GM19467 (cell line): ENCODE data around the gene CNIH2.
"Not testable (repeated sequence)": the region's sequence is repeated elsewhere in the genome, so short reads cannot be mapped to it uniquely, and the experiment has no call there.

Source experiments
- ATAC-seq: cut with Tn5 transposase; IDR thresholded peaks from one replicate; pipeline ENCODE4 v1.9.1; 2021; ENCODE audit warnings: mild to moderate bottlenecking, moderate library complexity; ENCODE audit not compliant: unreplicated experiment

The CNIH2 gene

GRCh38 chr11:66289548-66290329, 11.8 kb downstream of the CNIH2 start:
- peak; percentile 30 for ATAC-seq

GRCh38 chr11:66290330-66290621, 12.3 kb downstream of the CNIH2 start:
- no peak for ATAC-seq

GRCh38 chr11:66291303-66291705, 13.3 kb downstream of the CNIH2 start:
- no peak for ATAC-seq

- no peak for ATAC-seq
These were observed 13.9 kb downstream of the CNIH2 start, which contains the start of gene TMEM151A for GRCh38 chr11:66291706-66292542. TSS of gene TMEM151A (plus strand) at chr11:66291894. CDS start at chr11:66292014, 120 bp downstream.

- no peak for ATAC-seq
These were observed 14.8 kb downstream of the CNIH2 start for GRCh38 chr11:66292543-66293332.

- ATAC-seq = no peak
These were observed 15.4 kb downstream of the CNIH2 start for GRCh38 chr11:66293352-66293751.

- no peak for ATAC-seq
These were observed 16.0 kb downstream of the CNIH2 start for GRCh38 chr11:66293777-66294625.

GRCh38 chr11:66294626-66295620, 16.9 kb downstream of the CNIH2 start:
- no peak for ATAC-seq

- ATAC-seq = no peak
These were observed 19.6 kb downstream of the CNIH2 start for GRCh38 chr11:66297610-66298009.

- no peak for ATAC-seq
These were observed 21.2 kb downstream of the CNIH2 start for GRCh38 chr11:66299186-66299585.

- no peak for ATAC-seq
These were observed 24.7 kb downstream of the CNIH2 start for GRCh38 chr11:66302656-66303055.

- no peak for ATAC-seq
These were observed 31.5 kb downstream of the CNIH2 start for GRCh38 chr11:66309475-66309874.

GRCh38 chr11:66310324-66310723, 32.3 kb downstream of the CNIH2 start:
- ATAC-seq = no peak

- not testable (repeated sequence) for ATAC-seq
These were observed 32.9 kb downstream of the CNIH2 start for GRCh38 chr11:66310803-66311440.

- ATAC-seq = no peak
These were observed 33.5 kb downstream of the CNIH2 start for GRCh38 chr11:66311470-66311964.

- peak; percentile 70 for ATAC-seq
These were observed 34.1 kb downstream of the CNIH2 start for GRCh38 chr11:66311965-66312548.

- ATAC-seq = peak; percentile 42
These were observed 34.8 kb downstream of the CNIH2 start for GRCh38 chr11:66312549-66313320.
